K562 (cell line): ENCODE results near the gene SSU72. TPM values are rescaled to one million over a fixed set of nuclear protein-coding genes. Genes with fewer than 3 reads are reported as not detected.
A peak's percentile ranks its signal among the peaks of the same experiment; 100 is the strongest.

Source experiments
- ADNP ChIP-seq: fragments of 200-800 bp; sonication (Bioruptor generic); IDR thresholded peaks from 2 replicates; pipeline ENCODE4 v1.6.1; 2016; ENCODE audit warnings: missing genetic modification characterization, missing compliant biosample characterization
- CC2D1A ChIP-seq: fragments of 450-650 bp; IDR thresholded peaks from 2 replicates; pipeline ENCODE4 v1.6.1; 2017; ENCODE audit warnings: mild to moderate bottlenecking
- E2F8 ChIP-seq: fragments of 450-650 bp; IDR thresholded peaks from 2 replicates; pipeline ENCODE4 v1.7.1; 2018; ENCODE audit warnings: mild to moderate bottlenecking, low read depth; ENCODE audit not compliant: partially characterized antibody
- ETV5 ChIP-seq: sonication (generic); formaldehyde crosslinking; IDR thresholded peaks from 2 replicates; pipeline ENCODE4 v1.4.0; 2020; ENCODE audit warnings: low read depth, mild to moderate bottlenecking, missing genetic modification reagents
- GABPB2 ChIP-seq: fragments of 250-450 bp; sonication (Bioruptor Pico); conservative IDR thresholded peaks from 2 replicates; pipeline ENCODE4 v1.5.1; 2021; ENCODE audit warnings: mild to moderate bottlenecking
- HCFC1 ChIP-seq: IDR thresholded peaks from 2 replicates; pipeline ENCODE4 v1.6.1; 2012; ENCODE audit warnings: low read depth, low read length, improper control_type of control experiment
- HMGN3 ChIP-seq: IDR thresholded peaks from 2 replicates; pipeline ENCODE4 v1.6.1; 2011; ENCODE audit warnings: borderline replicate concordance, low read depth, mild to moderate bottlenecking, mixed read lengths, low read length; ENCODE audit not compliant: insufficient read length; ENCODE audit errors: extremely low read depth
- KLF1 ChIP-seq: fragments of 450-650 bp; IDR thresholded peaks from 2 replicates; pipeline ENCODE4 v1.6.1; 2016; ENCODE audit warnings: missing genetic modification characterization, missing compliant biosample characterization
- L3MBTL2 ChIP-seq: fragments of 450-650 bp; IDR thresholded peaks from 2 replicates; pipeline ENCODE4 v1.6.1; 2016; ENCODE audit warnings: mild to moderate bottlenecking, moderate library complexity
- MCM7 ChIP-seq, 2 experiments: fragments of 450-650 bp; IDR thresholded peaks; 2 replicates each; pipeline ENCODE4 v1.6.1; 2016 to 2018
- MEF2D ChIP-seq: conservative IDR thresholded peaks from 2 replicates; pipeline ENCODE4 v1.6.1; 2016; ENCODE audit warnings: low read depth, missing genetic modification characterization, missing compliant biosample characterization
- PTTG1 ChIP-seq: fragments of 450-650 bp; IDR thresholded peaks from 2 replicates; pipeline ENCODE4 v1.6.1; 2016; ENCODE audit warnings: low read depth, mild to moderate bottlenecking, missing genetic modification characterization, missing compliant biosample characterization
- TARDBP ChIP-seq: fragments of 450-650 bp; IDR thresholded peaks from 2 replicates; pipeline ENCODE4 v1.6.1; 2016
- THRAP3 ChIP-seq: fragments of 450-650 bp; IDR thresholded peaks from 2 replicates; pipeline ENCODE4 v1.6.1; 2016; ENCODE audit warnings: mild to moderate bottlenecking, inconsistent platforms, borderline replicate concordance
- ZBTB40 ChIP-seq, 2 experiments: fragments of 450-650 bp in 1 of 2; sonication (generic) in 1 of 2; formaldehyde crosslinking in 1 of 2; IDR thresholded peaks; 2 replicates each; pipeline versions ENCODE4 v1.7.1 to v1.9.0; 2016 to 2022; ENCODE audit warnings: inconsistent platforms in 1 of 2, mild to moderate bottlenecking in 1 of 2, missing genetic modification reagents in 1 of 2
- ZNF347 ChIP-seq: fragments of 450-650 bp; formaldehyde crosslinking; IDR thresholded peaks from 2 replicates; pipeline ENCODE4 v1.4.0; 2020; ENCODE audit warnings: low read depth, mild to moderate bottlenecking, moderate library complexity
- ZNF384 ChIP-seq: IDR thresholded peaks from 2 replicates; pipeline ENCODE4 v1.6.1; 2012; ENCODE audit warnings: low read depth, low read length, improper control_type of control experiment
- ZNF41 ChIP-seq: fragments of 250-450 bp; sonication (Bioruptor Pico); conservative IDR thresholded peaks from 2 replicates; pipeline ENCODE4 v1.4.0; 2020; ENCODE audit warnings: mild to moderate bottlenecking
- polyA plus RNA-seq, 8 experiments: library from polyadenylated mRNA; depleted of rRNA in 4 of 8; stranded (reverse) in 5 of 8; unstranded in 3 of 8; fragments of >200 nt; fragmentation: Nextera tagmentation in 2 of 8; fragmentation: Illumina TruSeq in 1 of 8; extraction: Ambion mirVana in 2 of 8; extraction: Trizol in 1 of 8; gene quantifications; 2 replicates each; pipeline versions ENCODE4 v1.2.1 to v1.2.3, GENCODE V29; 2011 to 2014; ENCODE audit warnings: inconsistent platforms in 1 of 8, missing spikeins in 1 of 8
- total RNA-seq, 7 experiments: library from RNA; depleted of rRNA in 6 of 7; stranded (reverse); fragments of >200 nt in 6 of 7; fragmentation: Illumina TruSeq in 2 of 7; extraction: Trizol in 2 of 7; gene quantifications; 2 replicates each; pipeline versions ENCODE4 v1.2.1 to v1.2.3, GENCODE V29; 2011 to 2021; ENCODE audit warnings: low replicate concordance in 1 of 7

The SSU72 gene
- total and polyA plus RNA-seq, 9 of the 15 experiments (the other 6 are each of a cell fraction or from before 2014, with no cell fraction given), result 70.8 to 201 (median 94.6) TPM

- TF ChIP-seq E2F8 (no peak), KLF1 (tag) (peak; percentile 86), ZNF347 (CRISPR knock-in tag) (0 out of 2 replicates have a peak, but pooled peaks have one; percentile 64), L3MBTL2 (no peak), TARDBP (no peak), MEF2D (peak; percentile 96), HCFC1 (no peak), ZBTB40 (IDR thresholded peaks at IDR 0.05) (no peak), ZBTB40 (CRISPR knock-in tag; IDR thresholded peaks at IDR 0.05) (no peak), ADNP (tag) (no peak), CC2D1A (no peak), GABPB2 (CRISPR knock-in tag) (no peak), THRAP3 (no peak), ETV5 (no peak), MCM7 (IDR thresholded peaks at IDR 0.05) (no peak), HMGN3 (no peak), ZNF384 (no peak), ZNF41 (peak; percentile 91), PTTG1 (tag) (peak; percentile 95)
Measured at GRCh38 chr1:1609822-1610485, 35.3 kb upstream of the SSU72 start (continued).
